CD4-positive, alpha-beta memory T cell (primary cell): Measurements from ENCODE around the gene ZDHHC14. TPM values are rescaled to one million over a fixed set of nuclear protein-coding genes. Genes with fewer than 3 reads are reported as not detected.
"Not testable (repeated sequence)": the region's sequence is repeated elsewhere in the genome, so short reads cannot be mapped to it uniquely, and the experiment has no call there.

Experiments used
- CTCF ChIA-PET: fragments of 350-600 bp; sonication (Branson Sonifier 250); formaldehyde crosslinking; loops from one replicate; lab custom pipeline; 2021; ENCODE audit warnings: inconsistent platforms; ENCODE audit not compliant: partially characterized antibody; lab: Charles Lee
- POLR2A ChIA-PET: fragments of 350-600 bp; sonication (Branson Sonifier 250); formaldehyde crosslinking; loops from one replicate; lab custom pipeline; 2021; ENCODE audit not compliant: partially characterized antibody; lab: Charles Lee
- DNase-seq, 5 donors: peaks; one replicate each; pipeline versions ENCODE4 v3.0.0 to v3.0.0-alpha.2; 2020 to 2022; ENCODE audit warnings: mixed read lengths in 1 of 5
- H3K27ac ChIP-seq: one replicate; pipeline ENCODE4 v1.7.0; 2013; ENCODE audit warnings: low read depth, low read length
- H3K27me3 ChIP-seq: 2 replicates; pipeline ENCODE4 v1.7.0; 2013; ENCODE audit warnings: mild to moderate bottlenecking, low read length, moderate library complexity; ENCODE audit not compliant: insufficient read depth
- H3K36me3 ChIP-seq: 2 replicates; pipeline ENCODE4 v1.7.0; 2013; ENCODE audit warnings: mild to moderate bottlenecking, low read length, moderate library complexity; ENCODE audit not compliant: insufficient read depth
- H3K4me1 ChIP-seq: 2 replicates; pipeline ENCODE4 v1.7.0; 2013; ENCODE audit warnings: mild to moderate bottlenecking, low read length, moderate library complexity; ENCODE audit not compliant: insufficient read depth
- H3K4me3 ChIP-seq, 2 donors: one replicate each; pipeline ENCODE4 v1.7.0; 2013; ENCODE audit warnings: low read length in 2 of 2, mild to moderate bottlenecking in 1 of 2
- H3K9me3 ChIP-seq, 2 donors: one replicate each; pipeline ENCODE4 v1.7.0; 2013; ENCODE audit warnings: low read length in 2 of 2, control low read depth in 1 of 2; ENCODE audit not compliant: control insufficient read depth in 1 of 2
- H3K27ac Mint-ChIP-seq, 7 donors: one replicate each; pipeline ENCODE4 v1.8.0; 2020 to 2021; ENCODE audit warnings: mixed read lengths in 7 of 7, mild to moderate bottlenecking in 6 of 7, inconsistent platforms in 3 of 7, moderate library complexity in 3 of 7
- H3K27me3 Mint-ChIP-seq, 2 donors: one replicate each; pipeline ENCODE4 v1.8.0; 2020 to 2021; ENCODE audit warnings: mixed read lengths in 2 of 2
- H3K36me3 Mint-ChIP-seq, 2 donors: one replicate each; pipeline ENCODE4 v1.8.0; 2020 to 2021; ENCODE audit warnings: mixed read lengths in 2 of 2, inconsistent platforms in 1 of 2, mild to moderate bottlenecking in 1 of 2
- H3K4me1 Mint-ChIP-seq, 4 donors: one replicate each; pipeline ENCODE4 v1.8.0; 2020 to 2021; ENCODE audit warnings: mixed read lengths in 4 of 4, mild to moderate bottlenecking in 1 of 4
- H3K4me3 Mint-ChIP-seq, 8 donors: one replicate each; pipeline ENCODE4 v1.8.0; 2020 to 2021; ENCODE audit warnings: mixed read lengths in 8 of 8, mild to moderate bottlenecking in 7 of 8, moderate library complexity in 6 of 8, inconsistent platforms in 3 of 8
- H3K9me3 Mint-ChIP-seq, 8 donors: one replicate each; pipeline ENCODE4 v1.8.0; 2020 to 2021; ENCODE audit warnings: mixed read lengths in 8 of 8, mild to moderate bottlenecking in 5 of 8, inconsistent platforms in 3 of 8, moderate library complexity in 1 of 8
- intact Hi-C: fragments of 100-400 bp; cut with micrococcal nuclease; formaldehyde crosslinking; loops from one replicate; pipeline ENCODE4 v1.15.1; 2023
- polyA plus RNA-seq, 2 donors: library from polyadenylated mRNA; unstranded; fragments of 300-500 nt; fragmentation: Illumina TruSeq; gene quantifications; one replicate each; pipeline ENCODE4 v1.2.3, GENCODE V29; 2021
- total RNA-seq, 2 experiments: library from RNA; stranded (reverse); gene quantifications; one replicate each; pipeline ENCODE4 v1.2.3, GENCODE V29; 2021

ZDHHC14 gene
- total and polyA plus RNA-seq, 4 experiments from 2014 or later: 1.5 to 1.9 (median 1.7) TPM

GRCh38 chr6:157717340-157717748, 336.4 kb downstream of the ZDHHC14 start:
- Mint-ChIP-seq H3K27ac (no peak overlapping the region), H3K36me3 (no peaks in the 10 kb centered on the region), H3K27me3 (peaks cover 0 to 7% of the 10 kb centered on the region in 2 donors), H3K4me1 (no peaks in the 10 kb centered on the region), H3K4me3 (no peak overlapping the region), H3K9me3 (no peaks in the 10 kb centered on the region)
- Histone ChIP-seq H3K27me3 (no peaks in the 10 kb centered on the region), H3K27ac (no peak overlapping the region), H3K36me3 (no peaks in the 10 kb centered on the region), H3K4me3 (no peak overlapping the region), H3K9me3 (no peaks in the 10 kb centered on the region), H3K4me1 (no peaks in the 10 kb centered on the region)
- CTCF ChIA-PET: interaction anchor here (1.1 kb wide), 1 partner anchor 156 kb away, joined by 3 read pairs; no protein-coding TSS in a partner anchor
- intact Hi-C loops: no loop called here
- POLR2A ChIA-PET: no interaction called here
- DNase-seq: no peak

- no peak for DNase-seq
- Histone ChIP-seq H3K4me3 (no peak overlapping the region), H3K36me3 (no peaks in the 10 kb centered on the region), H3K4me1 (no peaks in the 10 kb centered on the region), H3K27me3 (no peaks in the 10 kb centered on the region), H3K27ac (no peak overlapping the region), H3K9me3 (no peaks in the 10 kb centered on the region)
- H3K27ac Mint-ChIP-seq: no peak overlapping the region
- H3K36me3 Mint-ChIP-seq: no peaks in the 10 kb centered on the region
- no peaks in the 10 kb centered on the region for H3K4me1 Mint-ChIP-seq
- POLR2A ChIA-PET: no interaction called here
- H3K4me3 Mint-ChIP-seq: no peak overlapping the region
- peaks cover 2 to 7% of the 10 kb centered on the region in 2 donors for H3K27me3 Mint-ChIP-seq
- intact Hi-C loops: no loop called here
- CTCF ChIA-PET: interaction anchor here (0.8 kb wide), 1 partner anchor 503 kb away, joined by 3 read pairs; no protein-coding TSS in a partner anchor
- no peaks in the 10 kb centered on the region for H3K9me3 Mint-ChIP-seq
Measured at GRCh38 chr6:157718503-157719187, 337.7 kb downstream of the ZDHHC14 start.

GRCh38 chr6:157720964-157721363, 340.0 kb downstream of the ZDHHC14 start:
- H3K27me3 ChIP-seq, H3K4me1 ChIP-seq, H3K9me3 ChIP-seq, H3K4me1 Mint-ChIP-seq, H3K4me3 ChIP-seq, H3K27ac Mint-ChIP-seq, H3K27me3 Mint-ChIP-seq, intact Hi-C loops, H3K36me3 Mint-ChIP-seq, POLR2A ChIA-PET, CTCF ChIA-PET, H3K27ac ChIP-seq, H3K36me3 ChIP-seq, H3K4me3 Mint-ChIP-seq, DNase-seq: not testable (repeated sequence)
- peaks cover 0 to 16% (median 11%) of the 10 kb centered on the region in 8 donors for H3K9me3 Mint-ChIP-seq

GRCh38 chr6:157721426-157721825, 340.4 kb downstream of the ZDHHC14 start:
- no peaks in the 10 kb centered on the region for H3K4me1 ChIP-seq
- intact Hi-C loops: no loop called here
- peaks cover 2 to 4% of the 10 kb centered on the region in 2 donors for H3K27me3 Mint-ChIP-seq
- ChIA-PET CTCF (no interaction called here), POLR2A (no interaction called here)
- H3K9me3 ChIP-seq: no peaks in the 10 kb centered on the region
- H3K36me3 Mint-ChIP-seq: no peaks in the 10 kb centered on the region
- H3K4me3 Mint-ChIP-seq: no peak overlapping the region
- DNase-seq: no peak
- peaks cover 0 to 20% (median 12%) of the 10 kb centered on the region in 8 donors for H3K9me3 Mint-ChIP-seq
- H3K36me3 ChIP-seq: no peaks in the 10 kb centered on the region
- H3K4me1 Mint-ChIP-seq: no peaks in the 10 kb centered on the region
- H3K27ac Mint-ChIP-seq: no peak overlapping the region
- H3K27ac ChIP-seq: no peak overlapping the region
- H3K4me3 ChIP-seq: no peak overlapping the region
- H3K27me3 ChIP-seq: no peaks in the 10 kb centered on the region

GRCh38 chr6:157721830-157722229, 340.8 kb downstream of the ZDHHC14 start:
- DNase-seq: no peak
- Mint-ChIP-seq H3K27ac (no peak overlapping the region), H3K27me3 (peaks cover 3 to 4% of the 10 kb centered on the region in 2 donors), H3K9me3 (peaks cover 0 to 20% (median 12%) of the 10 kb centered on the region in 8 donors), H3K4me3 (no peak overlapping the region), H3K36me3 (no peaks in the 10 kb centered on the region), H3K4me1 (no peaks in the 10 kb centered on the region)
- no peaks in the 10 kb centered on the region for H3K4me1 ChIP-seq
- intact Hi-C loops: no loop called here
- H3K4me3 ChIP-seq: no peak overlapping the region
- ChIA-PET POLR2A (no interaction called here), CTCF (no interaction called here)
- no peaks in the 10 kb centered on the region for H3K27me3 ChIP-seq
- H3K36me3 ChIP-seq: no peaks in the 10 kb centered on the region
- H3K27ac ChIP-seq: no peak overlapping the region
- no peaks in the 10 kb centered on the region for H3K9me3 ChIP-seq

GRCh38 chr6:157723376-157723775, 342.4 kb downstream of the ZDHHC14 start:
- CTCF ChIA-PET: no interaction called here
- no peaks in the 10 kb centered on the region for H3K36me3 ChIP-seq
- Mint-ChIP-seq H3K4me1 (no peaks in the 10 kb centered on the region), H3K36me3 (no peaks in the 10 kb centered on the region), H3K27ac (no peak overlapping the region), H3K27me3 (peaks cover 3 to 4% of the 10 kb centered on the region in 2 donors), H3K9me3 (peaks cover 0 to 20% (median 12%) of the 10 kb centered on the region in 8 donors), H3K4me3 (no peak overlapping the region)
- no peaks in the 10 kb centered on the region for H3K27me3 ChIP-seq
- POLR2A ChIA-PET: no interaction called here
- intact Hi-C loops: no loop called here
- no peaks in the 10 kb centered on the region for H3K9me3 ChIP-seq
- DNase-seq: no peak
- H3K4me1 ChIP-seq: no peaks in the 10 kb centered on the region
- H3K27ac ChIP-seq: no peak overlapping the region
- H3K4me3 ChIP-seq: no peak overlapping the region

- POLR2A ChIA-PET: no interaction called here
- Mint-ChIP-seq H3K27ac (no peak overlapping the region), H3K36me3 (no peaks in the 10 kb centered on the region)
Measured at GRCh38 chr6:157724138-157724820, 343.3 kb downstream of the ZDHHC14 start.

More at GRCh38 chr6:157724138-157724820, 343.3 kb downstream of the ZDHHC14 start:
- CTCF ChIA-PET: no interaction called here
- Histone ChIP-seq H3K36me3 (no peaks in the 10 kb centered on the region), H3K4me3 (no peak overlapping the region), H3K27me3 (no peaks in the 10 kb centered on the region), H3K27ac (no peak overlapping the region), H3K9me3 (no peaks in the 10 kb centered on the region), H3K4me1 (no peaks in the 10 kb centered on the region)
- DNase-seq: no peak
- H3K27me3 Mint-ChIP-seq: peaks cover 3 to 4% of the 10 kb centered on the region in 2 donors
- no peak overlapping the region for H3K4me3 Mint-ChIP-seq
- intact Hi-C loops: no loop called here
- H3K4me1 Mint-ChIP-seq: no peaks in the 10 kb centered on the region
- peaks cover 0 to 20% (median 12%) of the 10 kb centered on the region in 8 donors for H3K9me3 Mint-ChIP-seq
